Measurements from ENCODE around the gene USP54. TPM values are rescaled to one million over a fixed set of nuclear protein-coding genes. Genes with fewer than 3 reads are reported as not detected.

Gene USP54
- total RNA-seq, 1 experiment from 2014 or later: 35.9 TPM

- intact Hi-C loops (cut with micrococcal nuclease; ENCODE audit: unreplicated experiment): no loop called here
- Histone ChIP-seq H3K4me3 (ENCODE audit: low read depth, low read length, poor library complexity, severe bottlenecking) (no peak overlapping the region), H3K9me3 (ENCODE audit: low read depth, low read length, poor library complexity, severe bottlenecking) (no peaks in the 10 kb centered on the region), H3K27me3 (replicated peaks; ENCODE audit: insufficient read depth, low read depth, low read length, poor library complexity) (no peaks in the 10 kb centered on the region), H3K4me1 (ENCODE audit: insufficient read depth, low read length, poor library complexity, severe bottlenecking) (no peaks in the 10 kb centered on the region), H3K27ac (ENCODE audit: low read depth, low read length, poor library complexity, severe bottlenecking) (no peak overlapping the region), H3K36me3 (ENCODE audit: insufficient read depth, low read length, poor library complexity, severe bottlenecking) (no peaks in the 10 kb centered on the region)
- CTCF ChIA-PET: no interaction called here
- POLR2A ChIA-PET (ENCODE audit: low non-redundant PET): no interaction called here
- no TSS peak for BruUV-seq (replicated peaks)
- no peak for DNase-seq (ENCODE audit: low spot score)
- TF ChIP-seq CTCF (conservative IDR thresholded peaks at IDR 0.05; ENCODE audit: low read depth, low read length): no peak
- no peak for TF ChIP-seq EZH2 (IDR thresholded peaks at IDR 0.05; ENCODE audit: borderline replicate concordance, low read depth, low read length, poor library complexity, severe bottlenecking)
Observed at GRCh38 chr10:73554721-73555120, 36.4 kb downstream of the USP54 start.

GRCh38 chr10:73553761-73554160 lies 37.4 kb downstream of the USP54 start:
- H3K27ac ChIP-seq (ENCODE audit: low read depth, low read length, poor library complexity, severe bottlenecking): no peak overlapping the region
- ChIA-PET POLR2A (ENCODE audit: low non-redundant PET) (interaction anchor here (0.6 kb wide), 1 partner anchor 10 kb away, joined by 5 read pairs; no protein-coding TSS in a partner anchor), CTCF (no interaction called here)
- H3K27me3 ChIP-seq (replicated peaks; ENCODE audit: insufficient read depth, low read depth, low read length, poor library complexity): no peaks in the 10 kb centered on the region
- no peaks in the 10 kb centered on the region for H3K9me3 ChIP-seq (ENCODE audit: low read depth, low read length, poor library complexity, severe bottlenecking)
- H3K4me1 ChIP-seq (ENCODE audit: insufficient read depth, low read length, poor library complexity, severe bottlenecking): no peaks in the 10 kb centered on the region
- no TSS peak for BruUV-seq (replicated peaks)
- TF ChIP-seq EZH2 (IDR thresholded peaks at IDR 0.05; ENCODE audit: borderline replicate concordance, low read depth, low read length, poor library complexity, severe bottlenecking) (no peak), CTCF (conservative IDR thresholded peaks at IDR 0.05; ENCODE audit: low read depth, low read length) (no peak)
- intact Hi-C loops (cut with micrococcal nuclease; ENCODE audit: unreplicated experiment): no loop called here
- no peaks in the 10 kb centered on the region for H3K36me3 ChIP-seq (ENCODE audit: insufficient read depth, low read length, poor library complexity, severe bottlenecking)
- no peak for DNase-seq (ENCODE audit: low spot score)
- H3K4me3 ChIP-seq (ENCODE audit: low read depth, low read length, poor library complexity, severe bottlenecking): no peak overlapping the region

DNA sequence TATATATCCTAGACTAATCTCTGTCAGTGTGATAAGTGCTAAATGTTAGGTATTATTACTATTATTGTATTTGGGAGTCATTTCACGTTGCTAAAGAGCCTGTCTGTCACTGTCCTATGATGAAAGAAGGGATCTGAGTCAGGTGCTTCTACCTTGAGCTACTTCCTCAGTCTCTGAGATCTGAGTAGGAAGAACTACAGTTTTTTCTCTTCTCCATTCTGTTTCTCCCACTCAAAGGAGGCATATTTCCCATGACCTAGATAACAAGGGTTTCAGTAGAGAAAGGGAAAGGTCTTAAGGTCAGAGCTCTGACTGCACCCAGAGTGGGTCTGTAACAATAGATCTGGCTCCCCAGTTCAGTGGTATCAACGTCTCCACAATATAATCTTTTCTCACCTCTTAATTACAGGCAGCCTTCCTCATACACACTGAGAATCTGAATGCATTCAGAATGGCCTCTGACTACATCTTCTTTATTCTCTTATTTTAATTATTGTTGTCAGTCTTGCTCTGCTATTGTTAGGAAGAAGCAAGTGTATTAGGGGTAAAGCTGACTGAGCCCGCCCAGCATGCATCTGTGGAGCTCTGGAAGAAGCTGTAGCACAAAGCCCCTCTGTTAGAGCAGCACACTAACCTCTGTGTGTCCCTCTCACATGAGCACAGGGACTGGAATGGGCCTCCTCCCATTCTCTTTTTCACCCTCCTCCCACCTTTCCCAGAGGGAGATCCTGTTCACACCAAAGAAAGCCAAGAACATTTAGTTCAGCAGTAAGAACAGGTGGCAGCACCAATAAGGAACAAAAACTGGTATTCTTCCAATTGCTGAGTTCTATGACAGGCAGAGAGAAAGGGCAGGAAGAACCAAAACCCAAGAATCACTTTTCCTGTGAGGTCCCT lies 38.1 kb downstream of the USP54 start:
- POLR2A ChIA-PET (ENCODE audit: low non-redundant PET): interaction anchor here (0.6 kb wide), 1 partner anchor 10 kb away, joined by 5 read pairs; no protein-coding TSS in a partner anchor
- BruUV-seq (replicated peaks): no TSS peak
- no peak overlapping the region for H3K4me3 ChIP-seq (ENCODE audit: low read depth, low read length, poor library complexity, severe bottlenecking)
- no peaks in the 10 kb centered on the region for H3K9me3 ChIP-seq (ENCODE audit: low read depth, low read length, poor library complexity, severe bottlenecking)
- no peaks in the 10 kb centered on the region for H3K4me1 ChIP-seq (ENCODE audit: insufficient read depth, low read length, poor library complexity, severe bottlenecking)
- H3K27ac ChIP-seq (ENCODE audit: low read depth, low read length, poor library complexity, severe bottlenecking): no peak overlapping the region
- CTCF ChIA-PET: no interaction called here
- TF ChIP-seq EZH2 (IDR thresholded peaks at IDR 0.05; ENCODE audit: borderline replicate concordance, low read depth, low read length, poor library complexity, severe bottlenecking) (no peak), CTCF (conservative IDR thresholded peaks at IDR 0.05; ENCODE audit: low read depth, low read length) (no peak)
- no peaks in the 10 kb centered on the region for H3K27me3 ChIP-seq (replicated peaks; ENCODE audit: insufficient read depth, low read depth, low read length, poor library complexity)
- intact Hi-C loops (cut with micrococcal nuclease; ENCODE audit: unreplicated experiment): no loop called here
- DNase-seq (ENCODE audit: low spot score): no peak
- no peaks in the 10 kb centered on the region for H3K36me3 ChIP-seq (ENCODE audit: insufficient read depth, low read length, poor library complexity, severe bottlenecking)

All from A673 (cell line).